K562 (cell line): Measurements from ENCODE around the gene UQCR11. TPM values are rescaled to one million over a fixed set of nuclear protein-coding genes. Genes with fewer than 3 reads are reported as not detected.

Source experiments
- ARID1B ChIP-seq: fragments of 450-650 bp; IDR thresholded peaks from 2 replicates; pipeline ENCODE4 v1.6.1; 2016; ENCODE audit warnings: antibody characterized with exemption, mild to moderate bottlenecking, inconsistent platforms
- CSDE1 ChIP-seq, 2 experiments: fragments of 450-650 bp; IDR thresholded peaks; 2 replicates each; pipeline ENCODE4 v1.6.1; 2016; ENCODE audit warnings: mild to moderate bottlenecking in 1 of 2
- HEY1 ChIP-seq: fragments of 250-450 bp; sonication (Bioruptor Pico); IDR thresholded peaks from 2 replicates; pipeline ENCODE4 v1.5.0; 2020; ENCODE audit warnings: mild to moderate bottlenecking, moderate library complexity, borderline replicate concordance
- PHTF2 ChIP-seq: fragments of 250-450 bp; sonication (Bioruptor Pico); IDR thresholded peaks from 2 replicates; pipeline ENCODE4 v1.5.0; 2021; ENCODE audit warnings: mild to moderate bottlenecking
- RBM17 ChIP-seq: fragments of 200-400 bp; formaldehyde crosslinking; IDR thresholded peaks from 2 replicates; pipeline ENCODE4 v1.6.1; 2017; ENCODE audit warnings: low read depth, mild to moderate bottlenecking, low read length, borderline replicate concordance
- SMARCE1 ChIP-seq: fragments of 450-650 bp; IDR thresholded peaks from 2 replicates; pipeline ENCODE4 v1.7.1; 2016; ENCODE audit warnings: mild to moderate bottlenecking
- ZBTB40 ChIP-seq, 2 experiments: fragments of 450-650 bp in 1 of 2; sonication (generic) in 1 of 2; formaldehyde crosslinking in 1 of 2; IDR thresholded peaks; 2 replicates each; pipeline versions ENCODE4 v1.7.1 to v1.9.0; 2016 to 2022; ENCODE audit warnings: inconsistent platforms in 1 of 2, mild to moderate bottlenecking in 1 of 2, missing genetic modification reagents in 1 of 2
- ZC3H11A ChIP-seq: IDR thresholded peaks from 2 replicates; pipeline ENCODE4 v1.6.1; 2012; ENCODE audit warnings: low read depth, low read length, improper control_type of control experiment
- polyA plus RNA-seq, 8 experiments: library from polyadenylated mRNA; depleted of rRNA in 4 of 8; stranded (reverse) in 5 of 8; unstranded in 3 of 8; fragments of >200 nt; fragmentation: Nextera tagmentation in 2 of 8; fragmentation: Illumina TruSeq in 1 of 8; extraction: Ambion mirVana in 2 of 8; extraction: Trizol in 1 of 8; gene quantifications; 2 replicates each; pipeline versions ENCODE4 v1.2.1 to v1.2.3, GENCODE V29; 2011 to 2014; ENCODE audit warnings: inconsistent platforms in 1 of 8, missing spikeins in 1 of 8
- total RNA-seq, 7 experiments: library from RNA; depleted of rRNA in 6 of 7; stranded (reverse); fragments of >200 nt in 6 of 7; fragmentation: Illumina TruSeq in 2 of 7; extraction: Trizol in 2 of 7; gene quantifications; 2 replicates each; pipeline versions ENCODE4 v1.2.1 to v1.2.3, GENCODE V29; 2011 to 2021; ENCODE audit warnings: low replicate concordance in 1 of 7
- TF ChIP-seq, protein P1 (sequence below): sonication (generic); formaldehyde crosslinking; IDR thresholded peaks from 2 replicates; pipeline ENCODE4 v1.8.0; 2022; ENCODE audit warnings: missing genetic modification reagents, mild to moderate bottlenecking, moderate library complexity, borderline replicate concordance
- TF ChIP-seq, protein P2 (sequence below): fragments of 450-650 bp; IDR thresholded peaks from 2 replicates; pipeline ENCODE4 v1.7.0; 2016; ENCODE audit warnings: borderline replicate concordance

Gene UQCR11
- total and polyA plus RNA-seq, 9 of the 15 experiments (the other 6 are each of a cell fraction or from before 2014, with no cell fraction given) = 57.6 to 394 (median 259) TPM

DNA sequence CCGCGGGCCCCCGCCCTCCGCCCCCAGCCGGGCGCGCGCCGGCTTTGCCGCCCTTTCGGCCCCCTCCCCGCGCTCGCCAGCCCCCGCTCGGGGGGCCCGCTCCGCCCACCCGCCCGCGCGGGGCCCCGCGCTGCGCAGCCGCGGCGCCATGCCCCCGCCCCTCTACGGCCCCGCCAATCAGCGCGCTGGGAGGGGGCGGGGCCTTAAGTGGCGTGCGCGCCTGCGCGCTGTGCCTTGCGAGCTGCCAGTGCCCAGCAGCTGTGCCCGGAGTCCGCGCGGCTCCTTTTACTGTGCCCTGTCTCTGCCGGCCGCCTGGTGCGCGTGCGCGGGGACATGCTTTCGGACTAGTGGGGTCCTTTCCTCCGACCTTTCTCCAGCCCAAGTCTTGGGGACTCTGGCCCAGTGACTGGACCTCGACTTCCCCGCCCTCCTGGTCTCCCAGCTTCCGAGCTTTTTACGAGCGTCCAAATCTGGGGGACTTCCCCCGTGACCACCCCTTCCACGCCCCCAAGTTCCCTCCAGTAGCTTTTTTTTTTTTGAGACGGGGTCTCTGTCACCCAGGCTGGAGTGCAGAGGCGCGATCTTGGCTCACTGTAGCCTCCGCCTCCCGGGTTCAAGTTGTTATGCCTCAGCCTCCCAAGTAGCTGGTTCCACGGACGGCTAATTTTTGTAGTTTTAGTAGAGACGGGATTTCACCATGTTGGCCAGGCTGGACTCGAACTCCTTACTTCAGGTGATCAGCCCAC, 12.3 kb downstream of the UQCR11 start, which contains the start of gene MBD3 (continued):
- TF ChIP-seq, protein P1, sequence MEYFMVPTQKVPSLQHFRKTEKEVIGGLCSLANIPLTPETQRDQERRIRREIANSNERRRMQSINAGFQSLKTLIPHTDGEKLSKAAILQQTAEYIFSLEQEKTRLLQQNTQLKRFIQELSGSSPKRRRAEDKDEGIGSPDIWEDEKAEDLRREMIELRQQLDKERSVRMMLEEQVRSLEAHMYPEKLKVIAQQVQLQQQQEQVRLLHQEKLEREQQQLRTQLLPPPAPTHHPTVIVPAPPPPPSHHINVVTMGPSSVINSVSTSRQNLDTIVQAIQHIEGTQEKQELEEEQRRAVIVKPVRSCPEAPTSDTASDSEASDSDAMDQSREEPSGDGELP (CRISPR knock-in tag) = peak; percentile 85
- TF ChIP-seq ZBTB40 (IDR thresholded peaks at IDR 0.05) (no peak), ZBTB40 (CRISPR knock-in tag; IDR thresholded peaks at IDR 0.05) (no peak), HEY1 (CRISPR knock-in tag) (no peak), CSDE1 (IDR thresholded peaks at IDR 0.05) (no peak), ZC3H11A (no peak), SMARCE1 (0 out of 2 replicates have a peak, but pooled peaks have one; percentile 35), PHTF2 (CRISPR knock-in tag) (no peak), ARID1B (0 out of 2 replicates have a peak, but pooled peaks have one; percentile 8), RBM17 (no peak)
- TF ChIP-seq, protein P2, sequence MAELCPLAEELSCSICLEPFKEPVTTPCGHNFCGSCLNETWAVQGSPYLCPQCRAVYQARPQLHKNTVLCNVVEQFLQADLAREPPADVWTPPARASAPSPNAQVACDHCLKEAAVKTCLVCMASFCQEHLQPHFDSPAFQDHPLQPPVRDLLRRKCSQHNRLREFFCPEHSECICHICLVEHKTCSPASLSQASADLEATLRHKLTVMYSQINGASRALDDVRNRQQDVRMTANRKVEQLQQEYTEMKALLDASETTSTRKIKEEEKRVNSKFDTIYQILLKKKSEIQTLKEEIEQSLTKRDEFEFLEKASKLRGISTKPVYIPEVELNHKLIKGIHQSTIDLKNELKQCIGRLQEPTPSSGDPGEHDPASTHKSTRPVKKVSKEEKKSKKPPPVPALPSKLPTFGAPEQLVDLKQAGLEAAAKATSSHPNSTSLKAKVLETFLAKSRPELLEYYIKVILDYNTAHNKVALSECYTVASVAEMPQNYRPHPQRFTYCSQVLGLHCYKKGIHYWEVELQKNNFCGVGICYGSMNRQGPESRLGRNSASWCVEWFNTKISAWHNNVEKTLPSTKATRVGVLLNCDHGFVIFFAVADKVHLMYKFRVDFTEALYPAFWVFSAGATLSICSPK = no peak
